Adipocyte (in vitro differentiated cells): ENCODE data around the gene EEF1E1.
A peak's percentile ranks its signal among the peaks of the same experiment; 100 is the strongest.

Experiments
- DNase-seq: peaks from one replicate; pipeline ENCODE4 v3.0.0-alpha.2; 2015; ENCODE audit warnings: low read depth
- H3K27me3 ChIP-seq: replicated peaks from 2 replicates; pipeline ENCODE4 v1.7.0; 2013; ENCODE audit warnings: mild to moderate bottlenecking, low read length, moderate library complexity; ENCODE audit not compliant: control insufficient read depth, insufficient read depth
- H3K36me3 ChIP-seq: 2 replicates; pipeline ENCODE4 v1.7.0; 2013; ENCODE audit warnings: low read length, mild to moderate bottlenecking, moderate library complexity; ENCODE audit not compliant: control insufficient read depth, insufficient read depth, severe bottlenecking
- H3K4me1 ChIP-seq: 2 replicates; pipeline ENCODE4 v1.7.0; 2013; ENCODE audit warnings: mild to moderate bottlenecking, low read length, moderate library complexity; ENCODE audit not compliant: control insufficient read depth, insufficient read depth
- H3K4me3 ChIP-seq: 2 replicates; pipeline ENCODE4 v1.7.0; 2013; ENCODE audit warnings: mild to moderate bottlenecking, low read length, moderate library complexity
- H3K9ac ChIP-seq: 2 replicates; pipeline ENCODE4 v1.7.0; 2013; ENCODE audit warnings: mild to moderate bottlenecking, low read length, moderate library complexity
- H3K9me3 ChIP-seq: 2 replicates; pipeline ENCODE4 v1.7.0; 2013; ENCODE audit warnings: mild to moderate bottlenecking, low read length, moderate library complexity; ENCODE audit not compliant: control insufficient read depth

The EEF1E1 gene

GRCh38 chr6:8102122-8102958, at the start of gene EEF1E1:
Gene EEF1E1, minus strand, starts transcription at chr6:8102548. Its CDS starts 27 bp downstream, at chr6:8102521.
- Histone ChIP-seq H3K4me3 (peak within 1 kb of the TSS; percentile 95), H3K27me3 (no peaks in the 10 kb centered on the region), H3K4me1 (peaks cover 11% of the 10 kb centered on the region), H3K9ac (peak within 1 kb of the TSS; percentile 85), H3K9me3 (no peaks in the 10 kb centered on the region), H3K36me3 (no peaks in the 10 kb centered on the region)
- DNase-seq, result peak; percentile 98

GRCh38 chr6:8149350-8149749, 47.0 kb upstream of the EEF1E1 start:
- no peaks in the 10 kb centered on the region for H3K4me1 ChIP-seq
- H3K36me3 ChIP-seq, result no peaks in the 10 kb centered on the region
- H3K9ac ChIP-seq, result no peak overlapping the region
- H3K27me3 ChIP-seq, result peaks cover 3% of the 10 kb centered on the region
- no peaks in the 10 kb centered on the region for H3K9me3 ChIP-seq
- DNase-seq, result no peak
- no peak overlapping the region for H3K4me3 ChIP-seq

GRCh38 chr6:8143945-8144344, 41.6 kb upstream of the EEF1E1 start:
- Histone ChIP-seq H3K27me3 (peaks cover 3% of the 10 kb centered on the region), H3K36me3 (no peaks in the 10 kb centered on the region), H3K9me3 (no peaks in the 10 kb centered on the region), H3K9ac (no peak overlapping the region), H3K4me3 (no peak overlapping the region), H3K4me1 (no peaks in the 10 kb centered on the region)
- DNase-seq, result no peak

GRCh38 chr6:8139451-8139850, 37.1 kb upstream of the EEF1E1 start:
- H3K27me3 ChIP-seq, result peaks cover 11% of the 10 kb centered on the region
- no peak overlapping the region for H3K9ac ChIP-seq
- no peaks in the 10 kb centered on the region for H3K9me3 ChIP-seq
- H3K4me1 ChIP-seq, result no peaks in the 10 kb centered on the region
- H3K36me3 ChIP-seq, result no peaks in the 10 kb centered on the region
- no peak for DNase-seq
- H3K4me3 ChIP-seq, result no peak overlapping the region

- Histone ChIP-seq H3K4me3 (no peak overlapping the region), H3K36me3 (no peaks in the 10 kb centered on the region), H3K9ac (no peak overlapping the region), H3K27me3 (peaks cover 16% of the 10 kb centered on the region), H3K9me3 (no peaks in the 10 kb centered on the region), H3K4me1 (no peaks in the 10 kb centered on the region)
- DNase-seq, result no peak
Measured at GRCh38 chr6:8137529-8137939, 35.2 kb upstream of the EEF1E1 start.

- H3K4me3 ChIP-seq, result no peak overlapping the region
- H3K4me1 ChIP-seq, result peaks cover 8% of the 10 kb centered on the region
- no peak overlapping the region for H3K9ac ChIP-seq
- H3K27me3 ChIP-seq, result peaks cover 28% of the 10 kb centered on the region
- no peaks in the 10 kb centered on the region for H3K9me3 ChIP-seq
- H3K36me3 ChIP-seq, result no peaks in the 10 kb centered on the region
- DNase-seq, result no peak
Measured at GRCh38 chr6:8135276-8135675, 32.9 kb upstream of the EEF1E1 start.

GRCh38 chr6:8132130-8132529, 29.8 kb upstream of the EEF1E1 start:
- Histone ChIP-seq H3K4me1 (peaks cover 14% of the 10 kb centered on the region), H3K4me3 (no peak overlapping the region), H3K9ac (no peak overlapping the region), H3K9me3 (no peaks in the 10 kb centered on the region), H3K27me3 (peaks cover 25% of the 10 kb centered on the region), H3K36me3 (no peaks in the 10 kb centered on the region)
- DNase-seq, result no peak

- H3K9me3 ChIP-seq, result no peaks in the 10 kb centered on the region
- H3K36me3 ChIP-seq, result no peaks in the 10 kb centered on the region
- no peak overlapping the region for H3K9ac ChIP-seq
- no peak overlapping the region for H3K4me3 ChIP-seq
- DNase-seq, result peak; percentile 91
- H3K27me3 ChIP-seq, result peaks cover 22% of the 10 kb centered on the region
- peaks cover 14% of the 10 kb centered on the region for H3K4me1 ChIP-seq
Measured at GRCh38 chr6:8131265-8131897, 29.0 kb upstream of the EEF1E1 start.

GRCh38 chr6:8130399-8130798, 28.1 kb upstream of the EEF1E1 start:
- DNase-seq, result peak; percentile 68
- Histone ChIP-seq H3K27me3 (peaks cover 19% of the 10 kb centered on the region), H3K9ac (no peak overlapping the region), H3K4me1 (peaks cover 14% of the 10 kb centered on the region), H3K36me3 (no peaks in the 10 kb centered on the region), H3K9me3 (no peaks in the 10 kb centered on the region), H3K4me3 (no peak overlapping the region)

GRCh38 chr6:8123236-8123635, 20.9 kb upstream of the EEF1E1 start:
- Histone ChIP-seq H3K27me3 (peaks cover 8% of the 10 kb centered on the region), H3K9me3 (no peaks in the 10 kb centered on the region), H3K9ac (no peak overlapping the region), H3K4me1 (no peaks in the 10 kb centered on the region), H3K36me3 (no peaks in the 10 kb centered on the region), H3K4me3 (no peak overlapping the region)
- no peak for DNase-seq

- H3K27me3 ChIP-seq, result no peaks in the 10 kb centered on the region
- H3K36me3 ChIP-seq, result no peaks in the 10 kb centered on the region
- H3K9me3 ChIP-seq, result no peaks in the 10 kb centered on the region
- DNase-seq, result no peak
- H3K4me3 ChIP-seq, result no peak overlapping the region
- H3K4me1 ChIP-seq, result peaks cover 12% of the 10 kb centered on the region
- H3K9ac ChIP-seq, result no peak overlapping the region
Measured at GRCh38 chr6:8114956-8115355, 12.6 kb upstream of the EEF1E1 start.
